K562 (cell line): ENCODE measurements around the gene VWC2L. TPM values are rescaled to one million over a fixed set of nuclear protein-coding genes. Genes with fewer than 3 reads are reported as not detected.

Source experiments
- CBX2 ChIP-seq: fragments of 200-600 bp; sonication (generic); IDR thresholded peaks from one replicate; pipeline ENCODE4 v1.6.1; 2012; ENCODE audit warnings: mild to moderate bottlenecking, low read length, inconsistent platforms; ENCODE audit not compliant: insufficient read depth, poor library complexity, severe bottlenecking
- EHMT2 ChIP-seq: fragments of 450-650 bp; IDR thresholded peaks from 2 replicates; pipeline ENCODE4 v1.6.1; 2018; ENCODE audit warnings: antibody characterized with exemption
- ERF ChIP-seq: fragments of 450-650 bp; formaldehyde crosslinking; IDR thresholded peaks from 2 replicates; pipeline ENCODE4 v1.4.0; 2020; ENCODE audit warnings: mild to moderate bottlenecking, mixed read lengths
- ETV6 ChIP-seq, 3 experiments: fragments of 150-350 bp in 1 of 3; sonication (generic) in 1 of 3; formaldehyde crosslinking in 1 of 3; IDR thresholded peaks; 2 replicates each; pipeline versions ENCODE4 v1.6.1 to v1.8.0; 2014 to 2022; ENCODE audit warnings: borderline replicate concordance in 2 of 3, low read depth in 2 of 3, antibody characterized with exemption in 1 of 3, low read length in 1 of 3, mild to moderate bottlenecking in 1 of 3, missing genetic modification reagents in 1 of 3
- KAT8 ChIP-seq: fragments of 450-650 bp; IDR thresholded peaks from 2 replicates; pipeline ENCODE4 v1.6.1; 2016; ENCODE audit warnings: low read depth, mild to moderate bottlenecking
- RFX1 ChIP-seq: fragments of 450-650 bp; IDR thresholded peaks from 2 replicates; pipeline ENCODE4 v1.6.1; 2016; ENCODE audit warnings: mild to moderate bottlenecking, moderate library complexity
- ZNF445 ChIP-seq: fragments of 250-450 bp; sonication (Bioruptor Pico); IDR thresholded peaks from 2 replicates; pipeline ENCODE4 v1.4.0; 2020; ENCODE audit warnings: low read depth, mild to moderate bottlenecking, moderate library complexity
- polyA plus RNA-seq, 8 experiments: library from polyadenylated mRNA; depleted of rRNA in 4 of 8; stranded (reverse) in 5 of 8; unstranded in 3 of 8; fragments of >200 nt; fragmentation: Nextera tagmentation in 2 of 8; fragmentation: Illumina TruSeq in 1 of 8; extraction: Ambion mirVana in 2 of 8; extraction: Trizol in 1 of 8; gene quantifications; 2 replicates each; pipeline versions ENCODE4 v1.2.1 to v1.2.3, GENCODE V29; 2011 to 2014; ENCODE audit warnings: inconsistent platforms in 1 of 8, missing spikeins in 1 of 8
- total RNA-seq, 7 experiments: library from RNA; depleted of rRNA in 6 of 7; stranded (reverse); fragments of >200 nt in 6 of 7; fragmentation: Illumina TruSeq in 2 of 7; extraction: Trizol in 2 of 7; gene quantifications; 2 replicates each; pipeline versions ENCODE4 v1.2.1 to v1.2.3, GENCODE V29; 2011 to 2021; ENCODE audit warnings: low replicate concordance in 1 of 7
- TF ChIP-seq, protein P1 (sequence below): fragments of 200-800 bp; sonication (Bioruptor generic); IDR thresholded peaks from 2 replicates; pipeline ENCODE4 v1.6.1; 2016; ENCODE audit warnings: missing genetic modification characterization, missing compliant biosample characterization
- TF ChIP-seq, protein P2 (sequence below): IDR thresholded peaks from 2 replicates; pipeline ENCODE4 v1.6.1; 2012; ENCODE audit warnings: low read depth, low read length, improper control_type of control experiment, borderline replicate concordance
- TF ChIP-seq, protein P3 (sequence below): sonication (generic); formaldehyde crosslinking; IDR thresholded peaks from 2 replicates; pipeline ENCODE4 v1.8.0; 2023; ENCODE audit warnings: missing genetic modification reagents, mild to moderate bottlenecking, borderline replicate concordance
- TF ChIP-seq, protein P4 (sequence below): sonication (generic); formaldehyde crosslinking; IDR thresholded peaks from 2 replicates; pipeline ENCODE4 v1.8.1; 2023; ENCODE audit warnings: mild to moderate bottlenecking, missing genetic modification reagents

Gene VWC2L
- total and polyA plus RNA-seq, 9 of the 15 experiments (the other 6 are each of a cell fraction or from before 2014, with no cell fraction given), result not detected

DNA sequence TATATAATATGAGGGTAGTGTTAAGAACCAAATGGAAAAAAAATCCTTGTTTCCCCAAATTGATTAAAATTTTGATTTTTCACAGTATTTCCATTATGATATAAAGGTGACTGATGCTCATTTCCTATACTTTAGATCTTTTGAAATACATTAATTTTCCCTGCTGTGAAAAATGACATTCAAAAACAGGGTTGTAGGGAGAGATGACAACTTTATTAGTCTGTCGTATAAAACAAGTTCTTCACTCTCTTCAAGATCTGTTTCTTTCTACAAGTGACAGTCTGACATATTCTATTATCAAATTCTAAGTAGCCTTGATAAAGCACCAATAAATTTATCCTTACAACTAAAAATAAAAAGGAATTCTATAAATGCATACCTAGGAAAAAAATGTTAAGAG, 45.3 kb upstream of the VWC2L start (continued):
- TF ChIP-seq, protein P1, sequence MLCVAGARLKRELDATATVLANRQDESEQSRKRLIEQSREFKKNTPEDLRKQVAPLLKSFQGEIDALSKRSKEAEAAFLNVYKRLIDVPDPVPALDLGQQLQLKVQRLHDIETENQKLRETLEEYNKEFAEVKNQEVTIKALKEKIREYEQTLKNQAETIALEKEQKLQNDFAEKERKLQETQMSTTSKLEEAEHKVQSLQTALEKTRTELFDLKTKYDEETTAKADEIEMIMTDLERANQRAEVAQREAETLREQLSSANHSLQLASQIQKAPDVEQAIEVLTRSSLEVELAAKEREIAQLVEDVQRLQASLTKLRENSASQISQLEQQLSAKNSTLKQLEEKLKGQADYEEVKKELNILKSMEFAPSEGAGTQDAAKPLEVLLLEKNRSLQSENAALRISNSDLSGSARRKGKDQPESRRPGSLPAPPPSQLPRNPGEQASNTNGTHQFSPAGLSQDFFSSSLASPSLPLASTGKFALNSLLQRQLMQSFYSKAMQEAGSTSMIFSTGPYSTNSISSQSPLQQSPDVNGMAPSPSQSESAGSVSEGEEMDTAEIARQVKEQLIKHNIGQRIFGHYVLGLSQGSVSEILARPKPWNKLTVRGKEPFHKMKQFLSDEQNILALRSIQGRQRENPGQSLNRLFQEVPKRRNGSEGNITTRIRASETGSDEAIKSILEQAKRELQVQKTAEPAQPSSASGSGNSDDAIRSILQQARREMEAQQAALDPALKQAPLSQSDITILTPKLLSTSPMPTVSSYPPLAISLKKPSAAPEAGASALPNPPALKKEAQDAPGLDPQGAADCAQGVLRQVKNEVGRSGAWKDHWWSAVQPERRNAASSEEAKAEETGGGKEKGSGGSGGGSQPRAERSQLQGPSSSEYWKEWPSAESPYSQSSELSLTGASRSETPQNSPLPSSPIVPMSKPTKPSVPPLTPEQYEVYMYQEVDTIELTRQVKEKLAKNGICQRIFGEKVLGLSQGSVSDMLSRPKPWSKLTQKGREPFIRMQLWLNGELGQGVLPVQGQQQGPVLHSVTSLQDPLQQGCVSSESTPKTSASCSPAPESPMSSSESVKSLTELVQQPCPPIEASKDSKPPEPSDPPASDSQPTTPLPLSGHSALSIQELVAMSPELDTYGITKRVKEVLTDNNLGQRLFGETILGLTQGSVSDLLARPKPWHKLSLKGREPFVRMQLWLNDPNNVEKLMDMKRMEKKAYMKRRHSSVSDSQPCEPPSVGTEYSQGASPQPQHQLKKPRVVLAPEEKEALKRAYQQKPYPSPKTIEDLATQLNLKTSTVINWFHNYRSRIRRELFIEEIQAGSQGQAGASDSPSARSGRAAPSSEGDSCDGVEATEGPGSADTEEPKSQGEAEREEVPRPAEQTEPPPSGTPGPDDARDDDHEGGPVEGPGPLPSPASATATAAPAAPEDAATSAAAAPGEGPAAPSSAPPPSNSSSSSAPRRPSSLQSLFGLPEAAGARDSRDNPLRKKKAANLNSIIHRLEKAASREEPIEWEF, result no peak
- TF ChIP-seq ERF (no peak), KAT8 (no peak), RFX1 (no peak), ZNF445 (CRISPR knock-in tag) (no peak), ETV6 (IDR thresholded peaks at IDR 0.05; ENCODE audit: borderline replicate concordance in 1 of 2, low read depth in 2 of 2, low read length in 1 of 2) (no peak), ETV6 (CRISPR knock-in tag; IDR thresholded peaks at IDR 0.05; ENCODE audit: borderline replicate concordance) (no peak), CBX2 (no peak), EHMT2 (no peak)
- TF ChIP-seq, protein P2, sequence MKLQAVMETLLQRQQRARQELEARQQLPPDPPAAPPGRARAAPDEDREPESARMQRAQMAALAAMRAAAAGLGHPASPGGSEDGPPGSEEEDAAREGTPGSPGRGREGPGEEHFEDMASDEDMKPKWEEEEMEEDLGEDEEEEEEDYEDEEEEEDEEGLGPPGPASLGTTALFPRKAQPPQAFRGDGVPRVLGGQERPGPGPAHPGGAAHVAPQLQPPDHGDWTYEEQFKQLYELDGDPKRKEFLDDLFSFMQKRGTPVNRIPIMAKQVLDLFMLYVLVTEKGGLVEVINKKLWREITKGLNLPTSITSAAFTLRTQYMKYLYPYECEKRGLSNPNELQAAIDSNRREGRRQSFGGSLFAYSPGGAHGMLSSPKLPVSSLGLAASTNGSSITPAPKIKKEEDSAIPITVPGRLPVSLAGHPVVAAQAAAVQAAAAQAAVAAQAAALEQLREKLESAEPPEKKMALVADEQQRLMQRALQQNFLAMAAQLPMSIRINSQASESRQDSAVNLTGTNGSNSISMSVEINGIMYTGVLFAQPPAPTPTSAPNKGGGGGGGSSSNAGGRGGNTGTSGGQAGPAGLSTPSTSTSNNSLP, result no peak
- TF ChIP-seq, protein P3, sequence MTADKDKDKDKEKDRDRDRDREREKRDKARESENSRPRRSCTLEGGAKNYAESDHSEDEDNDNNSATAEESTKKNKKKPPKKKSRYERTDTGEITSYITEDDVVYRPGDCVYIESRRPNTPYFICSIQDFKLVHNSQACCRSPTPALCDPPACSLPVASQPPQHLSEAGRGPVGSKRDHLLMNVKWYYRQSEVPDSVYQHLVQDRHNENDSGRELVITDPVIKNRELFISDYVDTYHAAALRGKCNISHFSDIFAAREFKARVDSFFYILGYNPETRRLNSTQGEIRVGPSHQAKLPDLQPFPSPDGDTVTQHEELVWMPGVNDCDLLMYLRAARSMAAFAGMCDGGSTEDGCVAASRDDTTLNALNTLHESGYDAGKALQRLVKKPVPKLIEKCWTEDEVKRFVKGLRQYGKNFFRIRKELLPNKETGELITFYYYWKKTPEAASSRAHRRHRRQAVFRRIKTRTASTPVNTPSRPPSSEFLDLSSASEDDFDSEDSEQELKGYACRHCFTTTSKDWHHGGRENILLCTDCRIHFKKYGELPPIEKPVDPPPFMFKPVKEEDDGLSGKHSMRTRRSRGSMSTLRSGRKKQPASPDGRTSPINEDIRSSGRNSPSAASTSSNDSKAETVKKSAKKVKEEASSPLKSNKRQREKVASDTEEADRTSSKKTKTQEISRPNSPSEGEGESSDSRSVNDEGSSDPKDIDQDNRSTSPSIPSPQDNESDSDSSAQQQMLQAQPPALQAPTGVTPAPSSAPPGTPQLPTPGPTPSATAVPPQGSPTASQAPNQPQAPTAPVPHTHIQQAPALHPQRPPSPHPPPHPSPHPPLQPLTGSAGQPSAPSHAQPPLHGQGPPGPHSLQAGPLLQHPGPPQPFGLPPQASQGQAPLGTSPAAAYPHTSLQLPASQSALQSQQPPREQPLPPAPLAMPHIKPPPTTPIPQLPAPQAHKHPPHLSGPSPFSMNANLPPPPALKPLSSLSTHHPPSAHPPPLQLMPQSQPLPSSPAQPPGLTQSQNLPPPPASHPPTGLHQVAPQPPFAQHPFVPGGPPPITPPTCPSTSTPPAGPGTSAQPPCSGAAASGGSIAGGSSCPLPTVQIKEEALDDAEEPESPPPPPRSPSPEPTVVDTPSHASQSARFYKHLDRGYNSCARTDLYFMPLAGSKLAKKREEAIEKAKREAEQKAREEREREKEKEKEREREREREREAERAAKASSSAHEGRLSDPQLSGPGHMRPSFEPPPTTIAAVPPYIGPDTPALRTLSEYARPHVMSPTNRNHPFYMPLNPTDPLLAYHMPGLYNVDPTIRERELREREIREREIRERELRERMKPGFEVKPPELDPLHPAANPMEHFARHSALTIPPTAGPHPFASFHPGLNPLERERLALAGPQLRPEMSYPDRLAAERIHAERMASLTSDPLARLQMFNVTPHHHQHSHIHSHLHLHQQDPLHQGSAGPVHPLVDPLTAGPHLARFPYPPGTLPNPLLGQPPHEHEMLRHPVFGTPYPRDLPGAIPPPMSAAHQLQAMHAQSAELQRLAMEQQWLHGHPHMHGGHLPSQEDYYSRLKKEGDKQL (CRISPR knock-in tag), result no peak
- TF ChIP-seq, protein P4, sequence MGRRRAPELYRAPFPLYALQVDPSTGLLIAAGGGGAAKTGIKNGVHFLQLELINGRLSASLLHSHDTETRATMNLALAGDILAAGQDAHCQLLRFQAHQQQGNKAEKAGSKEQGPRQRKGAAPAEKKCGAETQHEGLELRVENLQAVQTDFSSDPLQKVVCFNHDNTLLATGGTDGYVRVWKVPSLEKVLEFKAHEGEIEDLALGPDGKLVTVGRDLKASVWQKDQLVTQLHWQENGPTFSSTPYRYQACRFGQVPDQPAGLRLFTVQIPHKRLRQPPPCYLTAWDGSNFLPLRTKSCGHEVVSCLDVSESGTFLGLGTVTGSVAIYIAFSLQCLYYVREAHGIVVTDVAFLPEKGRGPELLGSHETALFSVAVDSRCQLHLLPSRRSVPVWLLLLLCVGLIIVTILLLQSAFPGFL (CRISPR knock-in tag), result no peak
